Coronary artery (tissue), 2 donors: ENCODE results near the gene CARMIL1.

Experiments
- DNase-seq: peaks from one replicate; pipeline ENCODE4 v3.0.0-alpha.2; 2017; ENCODE audit warnings: low spot score
- H3K27ac ChIP-seq, 2 donors: fragments of 200-600 bp; sonication (generic); one replicate each; pipeline ENCODE4 v1.5.1; 2016 to 2019
- H3K4me3 ChIP-seq: fragments of 200-600 bp; sonication (generic); 2 replicates; pipeline ENCODE4 v1.5.1; 2016; ENCODE audit warnings: mild to moderate bottlenecking, moderate library complexity
- CTCF ChIP-seq: fragments of 200-600 bp; sonication (generic); IDR thresholded peaks from one replicate; pipeline ENCODE4 v1.5.1; 2019; ENCODE audit warnings: antibody characterized with exemption

The CARMIL1 gene

GRCh38 chr6:25330796-25331685 lies 51.9 kb downstream of the CARMIL1 start:
- DNase-seq, result no peak
- Histone ChIP-seq H3K27ac (no peak overlapping the region), H3K4me3 (no peak overlapping the region)
- TF ChIP-seq CTCF, result no peak

- Histone ChIP-seq H3K4me3 (no peak overlapping the region), H3K27ac (no peak overlapping the region)
- DNase-seq, result no peak
- TF ChIP-seq CTCF, result no peak
Observed at GRCh38 chr6:25332165-25332564, 53.0 kb downstream of the CARMIL1 start.

GRCh38 chr6:25332655-25333071 lies 53.5 kb downstream of the CARMIL1 start:
- no peak overlapping the region for H3K27ac ChIP-seq
- DNase-seq, result no peak
- no peak for TF ChIP-seq CTCF

GRCh38 chr6:25333471-25333870 lies 54.3 kb downstream of the CARMIL1 start:
- no peak overlapping the region for H3K4me3 ChIP-seq
- DNase-seq, result no peak
- TF ChIP-seq CTCF, result no peak
- H3K27ac ChIP-seq, result no peak overlapping the region

More at GRCh38 chr6:25332655-25333071, 53.5 kb downstream of the CARMIL1 start:
- H3K4me3 ChIP-seq, result no peak overlapping the region

GRCh38 chr6:25334793-25335192 lies 55.6 kb downstream of the CARMIL1 start:
- H3K4me3 ChIP-seq, result no peak overlapping the region
- no peak for TF ChIP-seq CTCF
- H3K27ac ChIP-seq, result no peak overlapping the region
- no peak for DNase-seq

- Histone ChIP-seq H3K4me3 (no peak overlapping the region), H3K27ac (no peak overlapping the region)
- no peak for TF ChIP-seq CTCF
- DNase-seq, result no peak
Observed at GRCh38 chr6:25336996-25337395, 57.8 kb downstream of the CARMIL1 start.

- no peak for TF ChIP-seq CTCF
- DNase-seq, result no peak
- H3K27ac ChIP-seq, result no peak overlapping the region
- no peak overlapping the region for H3K4me3 ChIP-seq
Observed at GRCh38 chr6:25337431-25337830, 58.3 kb downstream of the CARMIL1 start.
